Stomach (tissue), 9 donors: Measurements from ENCODE around the gene RIN3. TPM values are rescaled to one million over a fixed set of nuclear protein-coding genes. Genes with fewer than 3 reads are reported as not detected.

Experiments
- DNase-seq, 2 donors: peaks; one replicate each; pipeline versions ENCODE4 v3.0.0 to v3.0.0-alpha.2; 2013 to 2019
- H3K27ac ChIP-seq, 5 donors: fragments of 200-600 bp in 4 of 5; sonication (generic) in 4 of 5; one replicate each; pipeline ENCODE4 v1.5.1; 2013 to 2019; ENCODE audit warnings: mild to moderate bottlenecking in 1 of 5, moderate library complexity in 1 of 5
- H3K27me3 ChIP-seq, 3 donors: fragments of 200-600 bp; sonication (generic); one replicate each; pipeline ENCODE4 v1.5.1; 2017 to 2019; ENCODE audit warnings: mixed run types in 1 of 3
- H3K36me3 ChIP-seq, 4 donors: fragments of 200-600 bp; sonication (generic); 1 replicate in 3 of 4; 2 replicates in 1 of 4; pipeline ENCODE4 v1.5.1; 2016 to 2019
- H3K4me1 ChIP-seq, 4 donors: fragments of 200-600 bp; sonication (generic); one replicate each; pipeline ENCODE4 v1.5.1; 2016 to 2019
- H3K4me3 ChIP-seq, 4 donors: fragments of 200-600 bp; sonication (generic) in 3 of 4; one replicate each; pipeline ENCODE4 v1.5.1; 2016 to 2019; ENCODE audit warnings: mild to moderate bottlenecking in 1 of 4
- H3K9me3 ChIP-seq, 4 donors: fragments of 200-600 bp; sonication (generic); one replicate each; pipeline ENCODE4 v1.5.1; 2016 to 2019
- CTCF ChIP-seq, 7 experiments: fragments of 450-650 bp in 4 of 7; fragments of 200-600 bp in 3 of 7; sonication (generic) in 3 of 7; IDR thresholded peaks; one replicate each; pipeline ENCODE4 v1.5.1; 2016 to 2019; ENCODE audit warnings: antibody characterized with exemption in 7 of 7, control low read depth in 2 of 7, mild to moderate bottlenecking in 1 of 7
- EP300 ChIP-seq: sonication (generic); formaldehyde crosslinking; IDR thresholded peaks from one replicate; pipeline ENCODE4 v1.6.1; 2017; ENCODE audit warnings: antibody characterized with exemption
- POLR2A ChIP-seq, 4 donors: fragments of 450-650 bp; IDR thresholded peaks; one replicate each; pipeline ENCODE4 v1.6.1; 2016; ENCODE audit warnings: antibody characterized with exemption in 4 of 4, control low read depth in 2 of 4, mild to moderate bottlenecking in 1 of 4, moderate library complexity in 1 of 4
- POLR2AphosphoS5 ChIP-seq, 3 donors: sonication (generic); formaldehyde crosslinking; IDR thresholded peaks; one replicate each; pipeline ENCODE4 v1.6.1; 2016; ENCODE audit warnings: antibody characterized with exemption in 3 of 3
- WGBS, 5 donors: extraction: QIAGEN DNeasy Blood & Tissue Kit in 3 of 5; methylation state at CpG; one replicate each; pipeline versions ENCODE4 v1.1.5 to v1.1.7; 2013 to 2018; 5-methylcytosine and 5-hydroxymethylcytosine counted together
- intact Hi-C: fragments of 100-400 bp; cut with DNase I; formaldehyde crosslinking; loops from one replicate; pipeline ENCODE4 v1.15.1; 2023; ENCODE audit warnings: low total_unique reads
- polyA plus RNA-seq, 3 donors: library from polyadenylated mRNA; stranded (reverse); fragments of 200-250 nt; gene quantifications; one replicate each; pipeline ENCODE4 v1.2.3, GENCODE V29; 2013
- total RNA-seq, 5 donors: library from RNA; depleted of rRNA; stranded (reverse); fragments of >200 nt; gene quantifications; one replicate each; pipeline versions ENCODE4 v1.1.0 to v1.2.3, GENCODE V29; 2014 to 2016
- donor health status: healthy with polysubstance abuse.
- donor health status: Bipolar disorder and iron deficiency.
- donor health status: healthy.

Gene RIN3
- total and polyA plus RNA-seq, 8 donors, result 5.0 to 47.8 (median 8.0) TPM

DNA sequence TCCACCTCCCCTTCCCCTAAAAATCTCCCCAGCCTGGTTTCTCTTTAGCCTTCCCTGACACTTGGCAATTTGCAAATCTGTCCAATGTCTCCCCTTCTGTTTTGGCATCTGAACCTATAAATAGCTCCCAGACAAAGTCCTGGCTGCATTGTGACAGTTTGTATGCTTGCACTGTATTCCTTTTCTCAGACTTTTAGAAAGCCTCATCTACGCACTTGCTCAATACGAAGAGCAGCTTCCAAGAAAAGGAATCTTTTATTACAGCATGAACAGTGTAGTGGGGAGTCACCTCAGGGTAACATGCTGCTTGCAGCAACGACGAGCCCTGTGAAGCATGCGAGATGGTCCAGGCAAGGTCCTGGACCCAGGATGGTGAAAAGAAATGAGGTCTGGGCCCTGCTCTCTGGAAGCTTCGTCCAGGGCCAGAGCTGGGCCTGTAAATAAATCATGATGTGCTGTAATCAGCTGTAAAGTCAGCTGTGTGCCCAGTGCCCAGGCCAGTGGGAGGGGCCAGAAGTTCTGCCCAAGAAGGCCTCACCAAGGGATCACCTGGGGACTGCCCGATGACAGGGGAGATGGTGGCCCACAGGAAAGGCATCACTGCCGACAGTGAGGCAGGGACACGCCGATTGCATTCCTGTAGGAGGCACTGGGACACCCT lies 88.3 kb downstream of the RIN3 start:
- TF ChIP-seq POLR2AphosphoS5 (IDR thresholded peaks at IDR 0.05), result peak in 2 of 3 donors; percentile 68 to 69
- peak; percentile 77 for TF ChIP-seq EP300
- no peak for TF ChIP-seq CTCF (IDR thresholded peaks at IDR 0.05)
- no peak for TF ChIP-seq POLR2A (IDR thresholded peaks at IDR 0.05)
- peak in 1 of 2 donors; percentile 54 for DNase-seq
- intact Hi-C loops, result no loop called here
- Histone ChIP-seq H3K36me3 (no peaks in the 10 kb centered on the region), H3K9me3 (peaks cover 0 to 5% (median 0%) of the 10 kb centered on the region in 4 donors), H3K27me3 (no peaks in the 10 kb centered on the region), H3K4me3 (no peak overlapping the region), H3K4me1 (peaks cover 0 to 44% (median 17%) of the 10 kb centered on the region in 4 donors), H3K27ac (peak overlapping the region in 4 of 5 donors; percentile 39 to 87 (median 80))
- WGBS, 5 donors, result 63 to 85% (median 82%) methylated on average over 10 of the region's 10 CpGs

DNA sequence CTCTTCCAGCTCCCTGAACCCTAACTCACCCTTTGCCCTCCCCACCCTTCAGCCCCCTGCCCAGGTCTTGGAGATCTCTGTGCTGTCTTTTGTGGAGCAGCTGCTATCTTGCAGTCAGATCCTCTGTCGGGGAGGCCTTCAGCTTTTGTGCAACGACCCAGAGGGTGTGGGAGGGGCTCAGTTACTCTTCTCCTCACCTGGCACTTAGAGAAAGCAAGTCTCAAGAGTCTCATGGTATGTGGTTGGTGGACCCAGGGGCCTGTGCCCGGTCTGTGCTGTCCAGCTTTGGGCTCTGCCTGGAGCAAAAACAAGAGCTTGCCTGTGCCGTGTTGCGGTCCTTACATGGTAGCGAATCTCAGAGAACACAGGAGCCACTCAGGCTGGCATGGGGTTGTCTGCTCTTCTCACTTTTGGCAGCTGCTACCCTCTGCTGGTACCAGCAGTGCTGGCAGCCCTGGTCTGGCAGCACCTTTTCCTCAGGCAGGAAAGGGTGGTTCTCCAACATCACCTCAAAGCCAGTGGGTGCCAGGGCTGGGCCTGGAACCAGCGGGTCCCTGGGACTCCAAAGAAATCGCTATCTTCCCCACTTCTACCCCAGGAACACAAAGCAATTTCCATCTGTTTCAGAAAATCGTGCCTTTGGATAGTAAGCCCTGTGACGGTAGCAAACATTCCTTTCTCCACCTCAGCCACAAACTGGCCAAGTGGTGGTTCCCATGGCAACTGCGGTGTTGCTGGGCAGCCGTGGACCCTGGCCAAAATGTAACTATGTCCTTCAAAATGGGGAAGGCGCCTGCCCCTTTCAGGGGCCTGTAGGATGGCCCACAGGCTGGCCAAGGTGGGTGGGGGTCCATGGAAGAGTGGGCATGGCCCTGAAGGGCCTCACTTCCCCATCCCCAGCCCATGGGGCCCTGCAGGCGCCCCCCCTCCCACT lies 90.0 kb downstream of the RIN3 start:
- no peaks in the 10 kb centered on the region for H3K27me3 ChIP-seq
- peak in 1 of 2 donors; percentile 69 for DNase-seq
- H3K9me3 ChIP-seq, result no peaks in the 10 kb centered on the region
- TF ChIP-seq CTCF (IDR thresholded peaks at IDR 0.05) (peak in 1 of 7 experiments; percentile 7), EP300 (no peak), POLR2AphosphoS5 (IDR thresholded peaks at IDR 0.05) (no peak), POLR2A (IDR thresholded peaks at IDR 0.05) (no peak)
- H3K4me3 ChIP-seq, result no peak overlapping the region
- H3K4me1 ChIP-seq, result peaks cover 0 to 44% (median 17%) of the 10 kb centered on the region in 4 donors
- H3K36me3 ChIP-seq, result no peaks in the 10 kb centered on the region
- WGBS, 5 donors, result 44 to 62% (median 47%) methylated on average over 12 to 14 of the region's 14 CpGs
- intact Hi-C loops, result no loop called here
- H3K27ac ChIP-seq, result peak overlapping the region in 3 of 5 donors; percentile 80 to 87 (median 80)

- Histone ChIP-seq H3K36me3 (no peaks in the 10 kb centered on the region), H3K4me3 (no peak overlapping the region), H3K4me1 (peaks cover 0 to 41% (median 20%) of the 10 kb centered on the region in 4 donors), H3K27me3 (no peaks in the 10 kb centered on the region), H3K9me3 (no peaks in the 10 kb centered on the region), H3K27ac (peak overlapping the region in 1 of 5 donors; percentile 87)
- TF ChIP-seq EP300 (no peak), POLR2AphosphoS5 (IDR thresholded peaks at IDR 0.05) (no peak), POLR2A (IDR thresholded peaks at IDR 0.05) (no peak), CTCF (IDR thresholded peaks at IDR 0.05) (no peak)
- intact Hi-C loops, result no loop called here
- no peak for DNase-seq
- 74 to 84% (median 81%) methylated on average over 5 of the region's 5 CpGs for WGBS, 5 donors
Measured at GRCh38 chr14:92605274-92605940, 91.8 kb downstream of the RIN3 start.

GRCh38 chr14:92607251-92607650 lies 93.7 kb downstream of the RIN3 start:
- no peak for TF ChIP-seq POLR2A (IDR thresholded peaks at IDR 0.05)
- no peak for TF ChIP-seq CTCF (IDR thresholded peaks at IDR 0.05)
- TF ChIP-seq EP300, result no peak
- no peak for TF ChIP-seq POLR2AphosphoS5 (IDR thresholded peaks at IDR 0.05)
- Histone ChIP-seq H3K36me3 (no peaks in the 10 kb centered on the region), H3K4me3 (no peak overlapping the region), H3K27me3 (no peaks in the 10 kb centered on the region), H3K9me3 (no peaks in the 10 kb centered on the region), H3K4me1 (peaks cover 0 to 36% (median 14%) of the 10 kb centered on the region in 4 donors), H3K27ac (no peak overlapping the region)
- no peak for DNase-seq
- WGBS, 5 donors, result 90 to 99% (median 96%) methylated on average over 3 of the region's 3 CpGs
- intact Hi-C loops, result no loop called here
